Activated T-helper 1 cell treated with anti-CD3 and anti-CD28 coated beads, Interleukin-12 subunit alpha, Interleukin-12 subunit beta, Interleukin-2, Interleukin-4 antibody, amounts not matched to agents 30 ng/mL and 10 ng/mL and 1 ng/mL, durations not matched to agents 14 hours and 24 hours and 36 hours (primary cell): ENCODE data around the gene PRR23C. TPM values are rescaled to one million over a fixed set of nuclear protein-coding genes. Genes with fewer than 3 reads are reported as not detected.

ENCODE experiments used
- DNase-seq: peaks from one replicate; pipeline ENCODE4 v3.0.0; 2021; ENCODE audit warnings: low spot score
- H3K27ac Mint-ChIP-seq: one replicate; pipeline ENCODE4 v1.8.0; 2021; ENCODE audit warnings: mild to moderate bottlenecking, mixed read lengths
- H3K27me3 Mint-ChIP-seq: one replicate; pipeline ENCODE4 v1.8.0; 2022; ENCODE audit warnings: mild to moderate bottlenecking, moderate library complexity, mixed read lengths; ENCODE audit not compliant: insufficient read depth
- H3K36me3 Mint-ChIP-seq: one replicate; pipeline ENCODE4 v1.8.0; 2021; ENCODE audit warnings: low read depth, mixed read lengths
- H3K4me1 Mint-ChIP-seq: one replicate; pipeline ENCODE4 v1.8.0; 2021; ENCODE audit warnings: low read depth, mixed read lengths
- H3K4me3 Mint-ChIP-seq: one replicate; pipeline ENCODE4 v1.8.0; 2021; ENCODE audit warnings: mild to moderate bottlenecking, moderate library complexity, mixed read lengths
- H3K9me3 Mint-ChIP-seq: one replicate; pipeline ENCODE4 v1.8.0; 2021; ENCODE audit warnings: mixed read lengths
- intact Hi-C: fragments of 100-400 bp; cut with micrococcal nuclease; formaldehyde crosslinking; loops from one replicate; pipeline ENCODE4 v1.15.1; 2024
- total RNA-seq: library from RNA; stranded (reverse); gene quantifications from 2 replicates; pipeline ENCODE4 v1.2.3, GENCODE V29; 2022

PRR23C gene
- not detected in 2 replicates for total RNA-seq

DNA sequence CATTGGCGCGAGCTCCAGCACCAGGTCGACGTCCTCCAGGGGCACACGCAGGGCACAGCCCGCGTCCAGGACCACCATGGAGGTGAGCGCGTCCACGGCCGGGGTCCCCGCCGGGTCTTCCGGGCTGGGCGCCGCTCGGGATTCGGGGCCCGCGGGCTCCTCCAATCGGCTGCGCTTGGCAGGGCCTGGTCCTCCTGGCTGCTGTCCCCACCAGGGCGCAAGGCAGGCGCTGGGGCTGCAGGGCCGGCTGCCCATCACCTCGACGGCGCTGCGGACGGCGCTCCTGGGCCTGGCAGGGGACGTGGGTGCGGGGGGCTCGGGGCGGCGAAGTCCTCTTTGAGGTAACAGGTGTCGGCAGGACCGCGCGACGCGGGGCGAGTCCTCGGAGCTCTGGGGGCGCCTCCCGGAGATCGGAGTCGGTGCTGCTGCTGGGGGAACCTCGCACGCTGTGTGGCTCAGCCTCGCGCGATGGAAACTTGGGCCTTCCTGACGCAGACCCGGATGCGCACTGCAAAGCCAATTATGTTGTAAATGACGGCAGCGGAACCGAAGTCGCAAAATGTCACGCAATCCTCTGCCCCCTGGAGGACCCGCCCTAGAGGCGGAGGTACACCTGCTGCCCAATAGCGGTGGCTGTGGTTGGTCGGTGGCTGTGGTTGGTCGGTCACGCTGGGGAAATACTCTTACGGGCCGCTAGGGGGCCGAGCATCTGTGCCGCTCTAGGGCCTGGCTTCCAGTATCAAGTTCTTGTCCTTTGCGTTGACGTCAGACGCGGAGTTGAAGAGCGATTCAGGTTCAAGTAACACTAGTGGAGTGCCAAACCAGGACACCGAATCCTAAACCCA, at the start of gene PRR23C:
TSS of gene PRR23C (minus strand) at position 527 of the 845 bp plus-strand sequence. CDS start at position 255, 272 bp downstream.
- intact Hi-C loops = no loop called here
- H3K4me3 Mint-ChIP-seq = no peak within 1 kb of the TSS
- H3K27me3 Mint-ChIP-seq = no peaks in the 10 kb centered on the region
- no peaks in the 10 kb centered on the region for H3K36me3 Mint-ChIP-seq
- H3K9me3 Mint-ChIP-seq = peaks cover 9% of the 10 kb centered on the region
- H3K27ac Mint-ChIP-seq = no peak within 1 kb of the TSS
- no peaks in the 10 kb centered on the region for H3K4me1 Mint-ChIP-seq
- no peak for DNase-seq

DNA sequence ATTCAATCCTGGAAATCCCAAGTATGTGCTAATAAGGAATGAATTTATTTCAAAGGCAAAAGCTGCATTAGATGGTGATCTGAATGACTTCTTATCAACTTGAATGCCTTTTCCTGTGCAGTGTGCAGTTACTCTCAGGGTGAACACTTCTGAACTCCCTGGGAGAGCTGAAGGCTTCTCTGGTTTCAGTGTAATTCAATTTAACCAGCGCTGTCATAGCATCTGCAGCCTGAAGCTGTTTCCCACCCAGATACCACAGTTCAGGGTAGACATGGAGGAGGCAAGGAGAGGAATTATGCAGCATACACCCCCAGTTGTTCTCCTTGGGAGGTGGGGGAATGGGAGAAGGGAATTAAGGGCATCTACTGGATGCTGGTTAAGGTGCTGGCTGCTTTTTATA, 49.1 kb upstream of the PRR23C start:
- DNase-seq = no peak
- no peaks in the 10 kb centered on the region for H3K4me1 Mint-ChIP-seq
- intact Hi-C loops = no loop called here
- H3K27ac Mint-ChIP-seq = no peak overlapping the region
- H3K36me3 Mint-ChIP-seq = no peaks in the 10 kb centered on the region
- no peak overlapping the region for H3K4me3 Mint-ChIP-seq
- peaks cover 13% of the 10 kb centered on the region for H3K27me3 Mint-ChIP-seq
- H3K9me3 Mint-ChIP-seq = peaks cover 5% of the 10 kb centered on the region

DNA sequence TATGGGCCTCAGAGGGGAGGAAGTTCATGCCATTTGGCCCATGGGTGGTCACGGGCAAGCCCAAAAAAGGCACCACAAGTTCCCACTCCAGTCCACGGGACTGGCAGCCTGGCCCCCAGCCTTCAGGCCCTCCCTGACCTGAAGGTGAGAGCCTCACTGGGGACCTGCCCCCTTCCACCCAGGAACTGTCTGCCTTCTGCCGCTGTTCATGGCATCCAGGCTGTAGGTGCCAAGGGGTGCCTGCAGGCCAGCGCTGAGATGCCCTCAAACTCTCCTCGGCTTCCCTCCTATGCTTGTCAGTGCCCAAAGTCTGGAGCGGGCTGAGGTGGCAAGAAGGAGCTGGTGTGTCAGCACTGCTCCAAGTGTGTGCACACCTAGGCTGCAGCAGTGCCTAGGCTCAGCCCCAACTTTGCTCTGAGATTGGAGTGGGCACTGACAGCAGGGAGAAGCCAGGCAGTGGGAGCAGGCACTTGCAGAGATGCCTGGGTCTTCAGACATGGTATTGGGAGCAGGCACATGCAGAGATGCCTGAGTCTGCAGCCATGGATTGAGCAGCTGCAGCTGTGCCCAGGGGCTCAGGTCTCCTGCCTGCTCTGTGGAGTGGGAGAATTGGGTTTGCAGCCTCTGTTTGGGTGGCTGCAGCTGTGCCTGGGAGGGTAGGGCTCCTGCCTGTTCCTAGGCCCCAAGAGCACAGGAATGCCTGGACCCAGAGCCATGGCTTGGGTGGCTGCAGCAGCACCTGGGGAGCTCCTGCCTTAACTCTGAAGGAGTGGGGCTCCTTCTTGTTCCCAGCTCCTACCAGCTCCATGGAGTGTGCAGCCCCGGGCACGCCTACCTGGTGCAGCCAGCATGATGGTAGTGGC, 44.0 kb upstream of the PRR23C start:
- no peak for DNase-seq
- intact Hi-C loops = no loop called here
- Mint-ChIP-seq H3K27ac (no peak overlapping the region), H3K27me3 (peaks cover 13% of the 10 kb centered on the region), H3K4me3 (no peak overlapping the region), H3K4me1 (no peaks in the 10 kb centered on the region), H3K36me3 (no peaks in the 10 kb centered on the region), H3K9me3 (peaks cover 5% of the 10 kb centered on the region)

DNA sequence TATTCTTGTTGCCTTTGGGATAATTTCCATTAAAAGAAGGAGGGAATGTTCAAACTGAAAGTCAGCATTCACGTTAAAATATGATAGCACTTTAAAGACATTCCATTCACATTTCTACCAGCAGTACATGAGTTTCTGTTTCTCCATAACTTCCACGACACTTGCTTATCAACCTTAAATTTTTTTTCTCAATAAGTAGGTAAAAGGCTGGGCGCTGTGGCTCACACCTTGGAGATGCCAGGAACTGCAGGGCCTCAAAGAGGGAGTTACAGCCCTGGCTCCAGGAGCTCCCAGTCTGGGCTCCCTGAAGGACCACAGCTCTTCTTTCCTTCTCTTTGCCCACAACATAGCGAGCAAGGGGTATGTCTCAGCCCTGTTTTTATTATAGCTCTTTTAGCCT, 42.9 kb upstream of the PRR23C start:
- no peak overlapping the region for H3K27ac Mint-ChIP-seq
- no peaks in the 10 kb centered on the region for H3K36me3 Mint-ChIP-seq
- no peak for DNase-seq
- no peak overlapping the region for H3K4me3 Mint-ChIP-seq
- H3K27me3 Mint-ChIP-seq = peaks cover 15% of the 10 kb centered on the region
- intact Hi-C loops = no loop called here
- no peaks in the 10 kb centered on the region for H3K4me1 Mint-ChIP-seq
- peaks cover 3% of the 10 kb centered on the region for H3K9me3 Mint-ChIP-seq

DNA sequence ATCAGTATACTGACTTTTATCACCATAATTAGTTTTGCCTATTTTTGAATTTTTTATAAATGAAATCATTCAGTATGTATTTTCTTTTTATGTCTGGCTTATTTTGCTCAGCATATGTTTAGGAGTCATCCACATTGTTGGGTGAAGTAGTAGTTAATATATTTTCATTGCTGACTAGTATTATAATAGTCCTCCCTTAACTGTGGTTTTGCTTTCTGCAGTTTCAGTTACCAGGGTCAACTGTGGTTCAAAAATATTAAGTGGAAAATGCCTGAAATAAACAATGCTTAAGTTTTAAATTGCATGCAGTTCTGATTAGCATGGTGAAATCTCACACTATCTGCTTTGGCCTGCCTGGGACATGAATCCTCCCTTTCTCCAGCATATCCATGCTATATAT, 39.5 kb upstream of the PRR23C start:
- Mint-ChIP-seq H3K4me3 (no peak overlapping the region), H3K27me3 (peaks cover 17% of the 10 kb centered on the region), H3K9me3 (no peaks in the 10 kb centered on the region), H3K4me1 (no peaks in the 10 kb centered on the region), H3K27ac (no peak overlapping the region), H3K36me3 (no peaks in the 10 kb centered on the region)
- DNase-seq = no peak
- intact Hi-C loops = no loop called here

DNA sequence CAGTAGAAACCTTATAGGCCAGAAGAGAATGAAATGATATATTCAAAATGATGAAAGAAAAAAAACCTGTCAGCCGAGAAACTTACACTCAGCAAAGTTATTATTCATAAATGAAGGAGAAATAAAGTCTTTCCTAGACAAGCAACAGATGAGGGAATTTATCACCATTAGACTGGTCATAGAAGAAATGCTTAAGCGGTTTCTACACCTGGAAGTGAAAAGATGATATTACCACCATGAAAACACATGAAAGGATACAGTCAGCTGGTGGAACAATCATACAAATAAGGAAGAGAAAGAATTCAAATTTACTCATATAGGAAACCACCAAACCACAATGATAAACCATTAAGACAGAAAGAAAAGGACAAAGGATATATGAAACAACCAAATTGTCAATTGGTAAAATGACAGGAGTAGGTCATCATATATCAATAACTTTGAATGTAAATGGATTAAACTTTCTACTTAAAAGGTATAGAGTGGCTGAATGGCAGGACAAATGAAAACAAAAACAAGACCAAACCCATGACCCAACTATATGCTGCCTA, 29.9 kb upstream of the PRR23C start:
- Mint-ChIP-seq H3K27me3 (peaks cover 4% of the 10 kb centered on the region), H3K9me3 (peaks cover 11% of the 10 kb centered on the region)

DNA sequence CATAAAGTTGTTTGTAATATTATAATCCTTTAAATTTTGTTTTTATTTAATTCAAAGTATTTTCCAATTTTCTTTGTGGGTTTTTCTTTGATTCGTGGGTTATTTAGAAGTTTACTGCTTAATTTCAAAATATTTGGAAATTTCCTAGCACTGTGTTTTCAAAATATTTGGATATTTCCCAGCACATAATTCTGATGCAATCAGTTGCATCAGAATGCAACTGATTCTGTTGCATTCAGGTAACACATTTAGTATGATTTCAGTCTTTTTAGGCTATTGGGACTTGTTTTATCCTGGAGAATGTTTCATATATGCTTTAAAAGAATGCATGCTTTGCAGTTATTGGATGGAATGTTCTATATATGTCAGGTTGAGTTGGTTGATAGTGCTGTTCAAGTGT, 18.2 kb upstream of the PRR23C start:
- no peaks in the 10 kb centered on the region for H3K27me3 Mint-ChIP-seq
- intact Hi-C loops = no loop called here
- DNase-seq = no peak
- H3K4me3 Mint-ChIP-seq = no peak overlapping the region
- no peaks in the 10 kb centered on the region for H3K36me3 Mint-ChIP-seq
- H3K9me3 Mint-ChIP-seq = no peaks in the 10 kb centered on the region
- H3K27ac Mint-ChIP-seq = no peak overlapping the region
- no peaks in the 10 kb centered on the region for H3K4me1 Mint-ChIP-seq

More for the DNA sequence above, 29.9 kb upstream of the PRR23C start:
- Mint-ChIP-seq H3K4me3 (no peak overlapping the region), H3K4me1 (no peaks in the 10 kb centered on the region), H3K36me3 (no peaks in the 10 kb centered on the region), H3K27ac (no peak overlapping the region)
- intact Hi-C loops = no loop called here
- no peak for DNase-seq

DNA sequence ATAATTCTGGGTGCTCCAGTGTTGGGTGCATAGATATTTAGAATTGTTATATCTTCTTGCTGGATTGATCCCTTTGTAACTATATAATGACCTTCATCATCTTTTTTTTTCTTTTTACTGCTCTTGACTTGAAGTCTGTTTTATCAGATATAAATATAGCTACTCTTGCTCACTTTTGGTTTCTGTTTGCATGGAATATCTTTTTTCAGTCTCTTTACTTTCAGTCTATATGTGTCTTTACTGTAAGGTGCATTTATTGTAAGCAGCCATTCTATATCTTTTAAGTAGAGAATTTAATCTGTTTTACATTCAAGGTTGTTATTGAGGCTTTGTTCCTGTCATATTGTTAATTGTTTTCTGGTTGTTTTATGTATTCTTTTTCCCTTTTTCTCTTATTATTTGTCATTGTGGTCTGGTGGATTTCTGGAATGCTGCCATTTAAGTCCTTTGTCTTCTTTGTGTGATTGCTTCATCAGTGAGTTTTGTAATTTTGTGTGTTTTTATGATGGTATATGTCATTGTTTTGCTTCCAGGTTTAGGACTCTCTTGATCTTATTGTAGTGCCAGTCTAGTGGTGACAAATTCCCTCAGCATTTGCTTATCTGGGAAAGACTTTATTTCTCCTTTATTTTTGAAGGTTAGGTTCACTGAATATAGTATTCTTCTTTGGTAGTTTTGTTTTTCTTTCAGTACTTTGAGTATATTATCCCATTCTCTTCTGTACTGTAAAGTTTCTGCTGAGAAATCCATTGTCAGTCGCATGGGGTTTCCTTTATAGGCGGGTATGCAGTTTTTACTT, 8.3 kb upstream of the PRR23C start:
- DNase-seq = no peak
- H3K4me3 Mint-ChIP-seq = no peak overlapping the region
- H3K27ac Mint-ChIP-seq = no peak overlapping the region
- no peaks in the 10 kb centered on the region for H3K36me3 Mint-ChIP-seq
- H3K27me3 Mint-ChIP-seq = no peaks in the 10 kb centered on the region
- intact Hi-C loops = no loop called here
- H3K4me1 Mint-ChIP-seq = no peaks in the 10 kb centered on the region
- H3K9me3 Mint-ChIP-seq = peaks cover 13% of the 10 kb centered on the region

DNA sequence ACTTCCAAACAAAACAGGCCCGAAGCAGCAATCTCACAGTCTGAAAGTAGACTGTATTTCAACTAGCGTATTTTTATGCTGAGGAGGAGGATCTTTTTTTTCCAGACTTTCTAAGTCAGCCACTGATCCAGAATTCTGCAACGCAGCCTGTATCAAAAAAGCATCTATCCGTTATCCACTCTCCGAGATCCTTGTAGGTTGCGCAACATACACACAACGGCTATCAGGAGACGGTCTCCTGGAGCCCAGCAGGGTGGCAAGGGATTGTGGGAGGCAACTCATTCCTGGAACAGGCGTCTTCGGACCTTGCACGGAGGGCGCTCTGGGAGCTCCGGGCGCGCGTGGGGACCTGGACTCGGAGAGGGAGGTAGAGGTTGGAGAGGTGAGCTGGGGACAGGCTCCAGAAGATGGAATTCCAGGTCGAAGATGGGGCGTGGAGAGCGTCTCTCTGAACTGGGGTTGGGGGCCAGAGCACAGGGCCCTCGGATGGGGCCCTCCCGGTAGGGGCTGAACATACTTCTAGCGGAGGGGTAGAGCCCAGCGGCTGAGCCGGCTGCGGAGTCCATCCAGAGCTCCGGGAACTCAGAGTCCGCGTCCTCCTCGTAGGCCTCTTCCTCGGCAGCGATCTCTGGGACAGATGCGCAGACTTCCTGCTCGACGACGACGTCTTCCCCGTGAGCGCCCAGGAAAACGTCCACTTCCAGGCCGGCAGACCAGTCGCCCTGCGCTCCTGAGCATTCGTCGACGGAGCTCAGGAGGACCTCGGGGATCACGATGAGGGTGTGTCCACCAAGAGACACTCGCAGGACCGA, 932 bp downstream of the PRR23C start:
- intact Hi-C loops = no loop called here
- H3K4me1 Mint-ChIP-seq = no peaks in the 10 kb centered on the region

GRCh38 chr3:139037478-139037877, 7.2 kb downstream of the PRR23C start:
- Mint-ChIP-seq H3K27ac (no peak overlapping the region), H3K36me3 (no peaks in the 10 kb centered on the region), H3K4me1 (no peaks in the 10 kb centered on the region), H3K27me3 (no peaks in the 10 kb centered on the region), H3K9me3 (no peaks in the 10 kb centered on the region), H3K4me3 (no peak overlapping the region)
- DNase-seq = no peak
- intact Hi-C loops = no loop called here

More for the DNA sequence above, 932 bp downstream of the PRR23C start:
- no peak overlapping the region for H3K4me3 Mint-ChIP-seq
- H3K36me3 Mint-ChIP-seq = no peaks in the 10 kb centered on the region
- peaks cover 9% of the 10 kb centered on the region for H3K9me3 Mint-ChIP-seq
- DNase-seq = no peak
- H3K27ac Mint-ChIP-seq = no peak overlapping the region
- no peaks in the 10 kb centered on the region for H3K27me3 Mint-ChIP-seq

GRCh38 chr3:139032326-139033002, 12.2 kb downstream of the PRR23C start:
- Mint-ChIP-seq H3K4me1 (no peaks in the 10 kb centered on the region), H3K27ac (no peak overlapping the region), H3K27me3 (no peaks in the 10 kb centered on the region), H3K4me3 (no peak overlapping the region), H3K9me3 (peaks cover 11% of the 10 kb centered on the region), H3K36me3 (no peaks in the 10 kb centered on the region)
- DNase-seq = no peak
- intact Hi-C loops = no loop called here
